NB4 (cell line): ENCODE results near the gene SV2B.

Experiments used
- CTCF ChIP-seq: IDR thresholded peaks from one replicate; pipeline ENCODE4 v1.5.1; 2012; ENCODE audit warnings: low read depth, low read length
- POLR2A ChIP-seq: IDR thresholded peaks from 2 replicates; pipeline ENCODE4 v1.6.1; 2011; ENCODE audit warnings: mild to moderate bottlenecking; ENCODE audit not compliant: insufficient read length; ENCODE audit errors: extremely low read depth

GRCh38 chr15:91234759-91235158, 134.7 kb downstream of the SV2B start:
- TF ChIP-seq POLR2A: no peak
- TF ChIP-seq CTCF: no peak
